ENCODE measurements around the gene ZBTB16. TPM values are rescaled to one million over a fixed set of nuclear protein-coding genes. Genes with fewer than 3 reads are reported as not detected.

ZBTB16 gene
- total RNA-seq, 3 donors from 2014 or later: 236 to 358 (median 271) TPM

GRCh38 chr11:114026355-114026754 lies 33.2 kb upstream of the ZBTB16 start:
- no peak for DNase-seq (ENCODE audit: low spot score in 2 of 2)
- no peak overlapping the region for H3K27ac ChIP-seq
- intact Hi-C loops (cut with DNase I; ENCODE audit: low total_unique reads): no loop called here

GRCh38 chr11:114027391-114027790 lies 32.1 kb upstream of the ZBTB16 start:
- TF ChIP-seq, protein P1, sequence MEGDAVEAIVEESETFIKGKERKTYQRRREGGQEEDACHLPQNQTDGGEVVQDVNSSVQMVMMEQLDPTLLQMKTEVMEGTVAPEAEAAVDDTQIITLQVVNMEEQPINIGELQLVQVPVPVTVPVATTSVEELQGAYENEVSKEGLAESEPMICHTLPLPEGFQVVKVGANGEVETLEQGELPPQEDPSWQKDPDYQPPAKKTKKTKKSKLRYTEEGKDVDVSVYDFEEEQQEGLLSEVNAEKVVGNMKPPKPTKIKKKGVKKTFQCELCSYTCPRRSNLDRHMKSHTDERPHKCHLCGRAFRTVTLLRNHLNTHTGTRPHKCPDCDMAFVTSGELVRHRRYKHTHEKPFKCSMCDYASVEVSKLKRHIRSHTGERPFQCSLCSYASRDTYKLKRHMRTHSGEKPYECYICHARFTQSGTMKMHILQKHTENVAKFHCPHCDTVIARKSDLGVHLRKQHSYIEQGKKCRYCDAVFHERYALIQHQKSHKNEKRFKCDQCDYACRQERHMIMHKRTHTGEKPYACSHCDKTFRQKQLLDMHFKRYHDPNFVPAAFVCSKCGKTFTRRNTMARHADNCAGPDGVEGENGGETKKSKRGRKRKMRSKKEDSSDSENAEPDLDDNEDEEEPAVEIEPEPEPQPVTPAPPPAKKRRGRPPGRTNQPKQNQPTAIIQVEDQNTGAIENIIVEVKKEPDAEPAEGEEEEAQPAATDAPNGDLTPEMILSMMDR (IDR thresholded peaks at IDR 0.05): no peak
- TF ChIP-seq POLR2A (IDR thresholded peaks at IDR 0.05): no peak
- TF ChIP-seq POLR2AphosphoS5 (IDR thresholded peaks at IDR 0.05): no peak
- Histone ChIP-seq H3K36me3 (no peaks in the 10 kb centered on the region), H3K27ac (no peak overlapping the region), H3K4me3 (no peak overlapping the region), H3K9me3 (no peaks in the 10 kb centered on the region), H3K4me1 (no peaks in the 10 kb centered on the region), H3K27me3 (peaks cover 0 to 4% of the 10 kb centered on the region in 2 donors)
- intact Hi-C loops (cut with DNase I; ENCODE audit: low total_unique reads): no loop called here
- no peak for DNase-seq (ENCODE audit: low spot score in 2 of 2)

More at GRCh38 chr11:114026355-114026754, 33.2 kb upstream of the ZBTB16 start:
- TF ChIP-seq POLR2A (IDR thresholded peaks at IDR 0.05): no peak
- TF ChIP-seq, protein P1 (IDR thresholded peaks at IDR 0.05): no peak
- no peak for TF ChIP-seq POLR2AphosphoS5 (IDR thresholded peaks at IDR 0.05)
- Histone ChIP-seq H3K36me3 (no peaks in the 10 kb centered on the region), H3K9me3 (no peaks in the 10 kb centered on the region), H3K27me3 (peaks cover 0 to 4% of the 10 kb centered on the region in 2 donors), H3K4me3 (no peak overlapping the region), H3K4me1 (no peaks in the 10 kb centered on the region)

DNA sequence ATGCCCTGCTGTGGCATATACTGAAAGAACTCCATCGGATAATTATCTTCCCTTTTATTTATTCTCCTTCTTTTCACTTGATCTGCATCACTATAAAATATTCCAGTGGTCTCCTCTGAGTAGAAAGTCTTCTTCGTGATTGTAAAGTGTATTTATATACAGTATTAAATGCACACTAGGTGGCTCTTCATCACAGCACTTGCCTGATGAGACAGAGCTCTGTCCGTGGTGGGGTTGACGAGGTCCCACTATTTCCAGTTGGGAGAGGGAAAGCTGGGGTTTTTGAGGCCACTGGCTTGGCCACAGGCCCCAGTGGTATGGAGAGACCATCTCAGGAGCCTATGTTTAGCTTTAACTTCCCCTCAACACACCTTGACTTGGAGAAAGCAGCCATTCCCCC lies 31.6 kb upstream of the ZBTB16 start:
- Histone ChIP-seq H3K4me1 (no peaks in the 10 kb centered on the region), H3K4me3 (no peak overlapping the region), H3K9me3 (no peaks in the 10 kb centered on the region), H3K27me3 (peaks cover 0 to 4% of the 10 kb centered on the region in 2 donors), H3K36me3 (no peaks in the 10 kb centered on the region), H3K27ac (no peak overlapping the region)
- no peak for TF ChIP-seq POLR2AphosphoS5 (IDR thresholded peaks at IDR 0.05)
- TF ChIP-seq POLR2A (IDR thresholded peaks at IDR 0.05): no peak
- TF ChIP-seq, protein P1 (IDR thresholded peaks at IDR 0.05): no peak
- no peak for DNase-seq (ENCODE audit: low spot score in 2 of 2)
- intact Hi-C loops (cut with DNase I; ENCODE audit: low total_unique reads): no loop called here

DNA sequence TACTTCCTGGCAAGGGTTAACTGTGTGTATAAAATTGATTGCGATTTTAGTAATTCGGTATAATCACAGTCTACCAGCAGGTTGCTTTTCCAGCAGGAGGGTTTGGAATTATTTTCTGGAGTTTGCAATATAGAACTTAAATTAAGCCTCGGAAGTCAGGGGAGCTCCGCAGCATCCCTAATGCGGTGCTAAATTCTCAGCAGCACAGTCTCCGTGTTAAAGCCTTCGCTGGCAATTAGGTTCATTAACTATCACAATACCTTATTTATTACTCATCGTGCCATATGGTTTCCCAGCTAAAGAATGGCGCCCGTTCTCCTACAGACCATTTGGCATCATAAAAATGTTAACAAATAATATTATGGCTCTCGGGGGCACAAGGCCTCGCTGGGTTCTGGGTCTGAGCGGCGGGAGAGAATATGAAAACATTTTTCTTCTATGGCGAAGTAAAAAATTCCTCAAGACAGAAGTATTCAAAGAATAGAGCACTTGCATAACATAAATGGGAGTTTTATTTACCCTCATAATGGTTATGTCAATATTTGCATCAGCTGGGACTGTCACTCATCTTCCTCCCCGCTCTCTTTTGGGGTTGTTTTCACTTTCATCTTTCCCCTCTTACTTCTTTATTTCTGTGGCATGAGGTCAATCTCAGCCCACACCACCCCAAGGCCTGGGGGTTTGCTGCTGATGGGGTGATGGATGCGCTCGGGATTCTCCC lies 28.1 kb upstream of the ZBTB16 start:
- intact Hi-C loops (cut with DNase I; ENCODE audit: low total_unique reads): no loop called here

GRCh38 chr11:114031967-114032320 lies 27.6 kb upstream of the ZBTB16 start:
- Histone ChIP-seq H3K36me3 (no peaks in the 10 kb centered on the region), H3K27ac (no peak overlapping the region), H3K27me3 (peaks cover 0 to 4% of the 10 kb centered on the region in 2 donors), H3K4me1 (no peaks in the 10 kb centered on the region), H3K4me3 (no peak overlapping the region), H3K9me3 (no peaks in the 10 kb centered on the region)
- intact Hi-C loops (cut with DNase I; ENCODE audit: low total_unique reads): no loop called here
- TF ChIP-seq POLR2A (IDR thresholded peaks at IDR 0.05): no peak
- TF ChIP-seq, protein P1 (IDR thresholded peaks at IDR 0.05): no peak
- TF ChIP-seq POLR2AphosphoS5 (IDR thresholded peaks at IDR 0.05): no peak
- no peak for DNase-seq (ENCODE audit: low spot score in 2 of 2)

More for the DNA sequence above, 28.1 kb upstream of the ZBTB16 start:
- no peaks in the 10 kb centered on the region for H3K9me3 ChIP-seq
- no peaks in the 10 kb centered on the region for H3K36me3 ChIP-seq
- H3K27ac ChIP-seq: no peak overlapping the region
- H3K4me1 ChIP-seq: no peaks in the 10 kb centered on the region
- H3K27me3 ChIP-seq: peaks cover 0 to 4% of the 10 kb centered on the region in 2 donors
- TF ChIP-seq POLR2A (IDR thresholded peaks at IDR 0.05): no peak
- TF ChIP-seq, protein P1 (IDR thresholded peaks at IDR 0.05): no peak
- no peak for TF ChIP-seq POLR2AphosphoS5 (IDR thresholded peaks at IDR 0.05)
- no peak overlapping the region for H3K4me3 ChIP-seq
- no peak for DNase-seq (ENCODE audit: low spot score in 2 of 2)
